Breast epithelium (tissue), 4 donors: ENCODE data around the gene ENAH. TPM values are rescaled to one million over a fixed set of nuclear protein-coding genes. Genes with fewer than 3 reads are reported as not detected.

ENCODE experiments used
- DNase-seq, 2 donors: peaks; one replicate each; pipeline ENCODE4 v3.0.0-alpha.2; 2019; ENCODE audit warnings: low spot score in 2 of 2
- H3K27ac ChIP-seq, 2 donors: fragments of 200-600 bp; sonication (generic) in 1 of 2; one replicate each; pipeline ENCODE4 v1.5.1; 2016 to 2019; ENCODE audit warnings: mild to moderate bottlenecking in 1 of 2
- H3K27me3 ChIP-seq, 2 donors: fragments of 200-600 bp; sonication (generic) in 1 of 2; one replicate each; pipeline versions ENCODE4 v1.5.1 to v1.6.0; 2017 to 2019; ENCODE audit warnings: control low read depth in 1 of 2, mild to moderate bottlenecking in 1 of 2
- H3K36me3 ChIP-seq: fragments of 200-600 bp; one replicate; pipeline ENCODE4 v1.5.1; 2019
- H3K4me1 ChIP-seq, 2 donors: fragments of 200-600 bp; sonication (generic); one replicate each; pipeline ENCODE4 v1.5.1; 2016 to 2019; ENCODE audit warnings: control low read depth in 1 of 2
- H3K4me3 ChIP-seq, 3 donors: fragments of 200-600 bp; sonication (generic); 1 replicate in 2 of 3; 2 replicates in 1 of 3; pipeline ENCODE4 v1.5.1; 2016 to 2019; ENCODE audit warnings: mild to moderate bottlenecking in 3 of 3, moderate library complexity in 2 of 3
- H3K9me3 ChIP-seq, 2 donors: fragments of 200-600 bp; sonication (generic) in 1 of 2; one replicate each; pipeline ENCODE4 v1.5.1; 2016 to 2019; ENCODE audit warnings: control low read depth in 1 of 2
- CTCF ChIP-seq, 3 donors: fragments of 450-650 bp; IDR thresholded peaks; one replicate each; pipeline ENCODE4 v1.5.1; 2016 to 2017; ENCODE audit warnings: antibody characterized with exemption in 3 of 3, mild to moderate bottlenecking in 3 of 3, moderate library complexity in 3 of 3
- POLR2A ChIP-seq: fragments of 450-650 bp; IDR thresholded peaks from one replicate; pipeline ENCODE4 v1.6.1; 2016; ENCODE audit warnings: antibody characterized with exemption, mild to moderate bottlenecking, moderate library complexity
- POLR2AphosphoS5 ChIP-seq, 3 donors: sonication (generic); formaldehyde crosslinking; IDR thresholded peaks; one replicate each; pipeline ENCODE4 v1.6.1; 2017; ENCODE audit warnings: antibody characterized with exemption in 3 of 3
- intact Hi-C: fragments of 100-400 bp; cut with DNase I; formaldehyde crosslinking; loops from one replicate; pipeline ENCODE4 v1.15.1; 2023; ENCODE audit warnings: low total_unique reads
- total RNA-seq, 3 donors: library from RNA; depleted of rRNA; stranded (reverse); fragments of >200 nt; gene quantifications; one replicate each; pipeline ENCODE4 v1.1.0, GENCODE V29; 2016

The ENAH gene
- total RNA-seq, 3 donors from 2014 or later, result 36.2 to 62.9 (median 48.2) TPM

- Histone ChIP-seq H3K36me3 (no peaks in the 10 kb centered on the region), H3K4me1 (no peaks in the 10 kb centered on the region), H3K27me3 (no peaks in the 10 kb centered on the region), H3K4me3 (no peak overlapping the region), H3K9me3 (no peaks in the 10 kb centered on the region), H3K27ac (no peak overlapping the region)
- no peak for TF ChIP-seq POLR2A
- DNase-seq, result no peak
- intact Hi-C loops, result no loop called here
These were observed 148.1 kb downstream of the ENAH start for GRCh38 chr1:225504776-225505175.

GRCh38 chr1:225500624-225501192 is 152.2 kb downstream of the ENAH start:
- H3K9me3 ChIP-seq, result no peaks in the 10 kb centered on the region
- H3K36me3 ChIP-seq, result no peaks in the 10 kb centered on the region
- no peak overlapping the region for H3K27ac ChIP-seq
- intact Hi-C loops, result no loop called here
- H3K4me1 ChIP-seq, result no peaks in the 10 kb centered on the region
- no peak for DNase-seq
- TF ChIP-seq POLR2A (no peak), CTCF (IDR thresholded peaks at IDR 0.05) (no peak), POLR2AphosphoS5 (IDR thresholded peaks at IDR 0.05) (no peak)
- H3K27me3 ChIP-seq, result no peaks in the 10 kb centered on the region
- no peak overlapping the region for H3K4me3 ChIP-seq

GRCh38 chr1:225498549-225499136 is 154.3 kb downstream of the ENAH start:
- H3K4me3 ChIP-seq, result no peak overlapping the region

GRCh38 chr1:225494789-225495359 is 158.0 kb downstream of the ENAH start:
- H3K4me3 ChIP-seq, result no peak overlapping the region
- intact Hi-C loops, result no loop called here
- H3K36me3 ChIP-seq, result no peaks in the 10 kb centered on the region
- H3K4me1 ChIP-seq, result no peaks in the 10 kb centered on the region
- H3K27ac ChIP-seq, result no peak overlapping the region
- TF ChIP-seq POLR2A, result no peak
- TF ChIP-seq CTCF (IDR thresholded peaks at IDR 0.05), result no peak
- H3K9me3 ChIP-seq, result no peaks in the 10 kb centered on the region
- no peak for DNase-seq
- no peaks in the 10 kb centered on the region for H3K27me3 ChIP-seq

More at GRCh38 chr1:225498549-225499136, 154.3 kb downstream of the ENAH start:
- H3K36me3 ChIP-seq, result no peaks in the 10 kb centered on the region
- H3K4me1 ChIP-seq, result no peaks in the 10 kb centered on the region
- no peaks in the 10 kb centered on the region for H3K27me3 ChIP-seq
- no peak for DNase-seq
- H3K27ac ChIP-seq, result no peak overlapping the region
- intact Hi-C loops, result no loop called here
- no peaks in the 10 kb centered on the region for H3K9me3 ChIP-seq
- no peak for TF ChIP-seq CTCF (IDR thresholded peaks at IDR 0.05)
- TF ChIP-seq POLR2A, result no peak
- TF ChIP-seq POLR2AphosphoS5 (IDR thresholded peaks at IDR 0.05), result no peak

GRCh38 chr1:225493591-225494246 is 159.2 kb downstream of the ENAH start:
- Histone ChIP-seq H3K9me3 (no peaks in the 10 kb centered on the region), H3K27me3 (no peaks in the 10 kb centered on the region), H3K27ac (no peak overlapping the region), H3K4me1 (no peaks in the 10 kb centered on the region), H3K4me3 (no peak overlapping the region), H3K36me3 (no peaks in the 10 kb centered on the region)
- intact Hi-C loops, result no loop called here
- TF ChIP-seq POLR2AphosphoS5 (IDR thresholded peaks at IDR 0.05), result no peak
- no peak for TF ChIP-seq POLR2A
- no peak for TF ChIP-seq CTCF (IDR thresholded peaks at IDR 0.05)
- DNase-seq, result no peak
